NCI-H146 treated with DMSO at 0.1 percent for 48 hours (cell line): ENCODE measurements around the gene FUT8.
A peak's percentile ranks its signal among the peaks of the same experiment; 100 is the strongest.
"Not testable (repeated sequence)": the region's sequence is repeated elsewhere in the genome, so short reads cannot be mapped to it uniquely, and the experiment has no call there.

Source experiments
- DNase-seq: peaks from one replicate; lab custom pipeline; 2025; ENCODE audit not compliant: unreplicated experiment; lab: John Stamatoyannopoulos, UW

Gene FUT8

DNA sequence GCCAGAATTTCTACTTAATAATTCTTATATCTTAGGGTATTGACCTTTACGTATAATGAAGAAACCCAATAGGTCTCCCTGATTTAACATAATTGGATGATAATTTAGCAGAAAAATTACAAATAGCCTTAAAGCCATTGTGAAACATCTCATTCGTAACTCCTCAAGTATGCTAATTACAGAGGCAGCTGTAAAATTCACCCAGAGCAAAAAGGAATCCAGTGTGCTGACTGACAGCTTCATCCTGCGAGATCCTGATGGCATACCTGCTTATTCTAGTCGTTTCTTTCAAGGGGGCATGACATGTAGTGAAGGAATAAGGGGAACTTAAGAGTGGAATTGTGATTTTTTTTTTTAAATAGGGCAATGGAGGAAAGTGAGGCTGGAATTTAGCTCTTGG is 291.5 kb downstream of the FUT8 start:
- no peak for DNase-seq

DNA sequence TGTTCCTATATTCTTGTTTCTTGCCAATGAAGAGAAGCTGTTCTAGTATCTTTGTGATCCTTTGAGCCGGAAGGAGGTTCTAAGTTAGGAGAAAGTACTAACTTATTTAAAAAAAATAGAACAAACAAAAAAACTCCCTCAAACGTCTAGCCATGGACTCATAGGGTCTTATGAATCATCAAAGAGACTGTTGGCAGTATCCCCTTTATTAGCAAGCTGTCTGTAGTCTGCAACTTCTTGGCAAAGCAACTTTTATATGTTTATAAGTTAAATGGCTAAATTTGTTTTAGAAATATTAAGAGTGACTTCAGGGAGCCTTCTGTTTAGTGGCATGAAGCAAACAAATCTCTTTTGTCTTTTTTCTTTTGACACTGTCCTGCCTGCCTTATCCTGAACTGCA is 291.9 kb downstream of the FUT8 start:
- DNase-seq = no peak

DNA sequence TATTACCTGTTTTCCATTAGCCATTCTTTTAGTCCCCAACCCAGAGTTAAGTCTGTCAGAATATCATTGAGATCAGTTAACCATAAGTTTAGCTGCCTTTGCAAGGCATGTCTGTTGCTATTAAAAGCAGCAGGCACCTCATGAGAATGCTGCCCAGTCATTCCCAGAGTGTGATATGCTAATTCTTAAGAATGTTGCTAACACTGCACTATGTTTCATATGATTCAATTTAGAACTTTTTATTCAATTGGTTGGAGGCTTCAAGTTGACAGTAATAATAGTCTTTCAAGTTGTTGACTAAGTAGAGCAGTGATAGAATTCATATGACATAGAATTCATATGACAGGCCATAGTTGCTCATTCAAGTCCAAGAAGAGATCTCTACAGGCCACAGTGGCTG is 292.3 kb downstream of the FUT8 start:
- DNase-seq = no peak

DNA sequence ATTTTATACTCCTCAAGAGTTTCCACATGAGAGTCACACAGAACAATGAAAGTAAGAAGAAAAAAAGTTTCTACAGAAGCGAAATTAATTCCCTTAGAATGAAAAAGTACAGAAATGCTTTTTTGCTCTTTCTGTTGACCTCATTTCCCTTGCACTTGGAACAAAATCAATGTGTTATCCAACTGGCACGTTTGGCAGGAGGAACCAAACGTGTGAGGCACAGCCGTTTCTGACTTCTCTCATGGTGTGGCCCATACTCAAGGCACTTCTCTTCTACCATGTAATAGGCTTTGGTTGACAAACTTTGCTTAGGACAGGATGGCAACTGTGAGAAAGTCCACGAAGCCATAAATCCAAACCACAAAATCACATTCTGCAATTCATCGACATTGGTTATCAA is 297.0 kb downstream of the FUT8 start:
- DNase-seq = no peak

DNA sequence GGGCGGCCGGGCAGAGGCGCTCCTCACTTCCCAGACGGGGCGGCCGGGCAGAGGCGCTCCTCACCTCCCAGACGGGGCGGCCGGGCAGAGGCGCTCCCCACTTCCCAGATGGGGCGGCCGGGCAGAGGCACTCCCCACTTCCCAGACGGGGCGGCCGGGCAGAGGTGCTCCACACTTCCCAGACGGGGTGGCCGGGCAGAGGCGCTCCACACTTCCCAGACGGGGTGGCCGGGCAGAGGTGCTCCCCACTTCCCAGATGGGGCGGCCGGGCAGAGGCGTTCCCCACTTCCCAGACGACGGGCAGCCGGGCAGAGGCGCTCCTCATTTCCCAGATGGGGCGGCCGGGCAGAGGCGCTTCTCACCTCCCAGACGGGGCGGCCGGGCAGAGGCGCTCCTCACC is 304.3 kb downstream of the FUT8 start:
- not testable (repeated sequence) for DNase-seq

DNA sequence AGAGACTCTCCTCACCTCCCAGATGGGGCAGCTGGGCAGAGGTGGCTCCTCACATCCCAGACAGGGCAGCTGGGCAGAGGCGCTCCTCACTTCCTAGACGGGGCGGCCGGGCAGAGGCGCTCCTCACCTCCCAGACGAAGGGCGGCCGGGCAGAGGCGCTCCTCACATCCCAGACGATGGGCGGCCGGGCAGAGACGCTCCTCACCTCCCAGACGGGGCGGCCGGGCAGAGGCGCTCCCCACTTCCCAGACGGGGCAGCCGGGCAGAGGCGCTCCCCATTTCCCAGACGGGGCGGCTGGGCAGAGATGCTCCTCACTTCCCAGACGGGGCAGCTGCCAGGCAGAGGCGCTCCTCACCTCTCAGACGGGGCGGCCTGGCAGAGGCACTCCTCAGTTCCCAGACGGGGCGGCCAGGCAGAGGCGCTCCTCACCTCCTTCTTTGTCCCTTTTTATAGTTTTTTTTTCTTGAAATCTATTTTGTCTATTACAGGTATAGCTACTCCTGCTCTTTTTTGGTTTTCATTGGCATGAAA is 304.9 kb downstream of the FUT8 start:
- not testable (repeated sequence) for DNase-seq

DNA sequence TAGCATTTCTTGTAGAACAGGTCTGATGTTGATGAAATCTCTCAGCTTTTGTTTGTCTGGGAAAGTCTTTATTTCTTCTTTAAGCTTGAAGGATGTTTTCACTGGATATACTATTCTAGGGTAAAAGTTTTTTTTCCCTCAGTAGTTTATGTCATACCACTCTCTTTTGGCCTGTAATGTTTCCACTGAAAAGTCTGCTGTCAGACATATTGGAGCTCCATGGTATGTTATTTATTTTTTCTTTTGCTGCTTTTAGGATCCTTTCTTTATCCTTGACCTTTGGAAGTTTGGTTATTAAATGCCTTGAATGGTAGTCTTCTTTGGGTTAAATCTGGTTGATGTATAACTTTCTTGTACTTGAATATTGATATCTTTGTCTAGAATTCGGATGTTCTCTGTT is 306.1 kb downstream of the FUT8 start:
- DNase-seq = no peak

DNA sequence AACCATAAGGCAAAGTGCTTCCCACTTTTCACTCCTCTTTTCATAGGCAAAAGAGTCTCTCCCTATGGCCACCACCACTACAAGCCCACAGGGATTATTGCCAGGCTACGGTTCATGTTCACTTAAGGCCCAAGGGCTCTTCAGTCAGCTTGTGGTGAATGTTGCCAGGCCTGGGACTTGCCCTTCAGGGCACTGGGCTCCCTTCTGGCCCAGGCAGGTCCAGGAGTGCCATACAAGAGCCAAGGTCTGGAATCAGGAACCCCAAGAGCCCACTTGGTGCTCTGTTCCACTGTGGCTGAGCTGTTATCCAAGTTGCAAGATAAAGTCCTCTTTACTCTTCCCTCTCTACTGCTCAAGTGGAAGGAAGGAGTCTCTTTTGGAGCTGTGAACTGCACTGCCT is 307.6 kb downstream of the FUT8 start:
- no peak for DNase-seq

DNA sequence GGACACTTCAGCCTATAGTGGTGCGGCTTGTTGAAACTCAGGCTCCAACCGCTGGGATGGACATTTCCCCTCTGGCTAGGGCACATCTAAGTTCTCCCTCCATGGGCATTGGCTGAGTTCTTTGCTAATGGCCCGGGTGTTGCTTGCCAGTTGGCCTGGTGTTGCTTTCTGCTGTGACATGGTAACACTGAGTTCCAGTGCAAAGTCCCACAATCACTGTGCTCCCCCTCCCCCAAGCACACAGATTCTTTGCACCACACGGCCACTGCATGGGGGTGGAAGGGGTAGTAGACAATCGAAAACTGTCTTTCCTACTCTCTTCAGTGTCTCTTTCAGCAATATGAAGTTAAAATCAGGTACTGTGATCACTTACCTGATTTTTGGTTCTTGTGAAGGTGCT is 308.2 kb downstream of the FUT8 start:
- no peak for DNase-seq

DNA sequence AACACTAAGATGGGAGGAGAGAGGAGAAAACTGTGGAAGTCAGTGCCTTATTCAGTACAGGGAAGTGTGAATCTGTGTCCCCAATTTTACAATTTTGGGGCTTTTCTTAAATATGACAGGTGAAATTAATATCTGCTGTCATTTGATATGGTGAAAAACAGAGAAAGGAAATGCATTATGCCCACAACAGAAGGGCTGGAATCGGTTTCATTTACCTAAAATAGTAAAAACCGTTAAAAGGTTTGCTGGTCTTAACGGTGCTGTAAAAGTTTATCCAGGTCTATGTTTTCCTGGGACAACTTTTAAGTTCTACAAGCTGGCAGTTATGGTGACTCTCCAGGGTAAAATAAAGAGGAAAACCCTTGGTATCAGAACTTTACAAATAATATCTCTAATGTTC is 310.8 kb downstream of the FUT8 start:
- DNase-seq = no peak

DNA sequence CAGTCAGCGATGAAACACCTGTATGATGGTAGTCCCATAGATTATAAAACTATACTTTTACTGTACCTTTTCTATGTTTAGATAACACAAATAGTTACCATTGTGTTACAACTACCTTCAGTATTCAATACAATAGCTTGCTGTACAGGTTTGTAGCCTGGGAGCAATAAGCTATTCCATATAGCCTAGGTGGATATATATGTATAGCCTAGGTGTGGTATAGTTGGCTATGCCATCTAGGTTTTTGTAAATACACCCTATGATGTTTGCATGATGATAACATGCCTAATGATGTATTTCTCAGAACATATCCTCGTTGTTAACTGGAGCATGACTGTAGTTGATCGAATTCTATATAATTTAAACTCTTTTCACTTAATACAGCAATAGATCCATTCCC is 316.1 kb downstream of the FUT8 start:
- DNase-seq = no peak

DNA sequence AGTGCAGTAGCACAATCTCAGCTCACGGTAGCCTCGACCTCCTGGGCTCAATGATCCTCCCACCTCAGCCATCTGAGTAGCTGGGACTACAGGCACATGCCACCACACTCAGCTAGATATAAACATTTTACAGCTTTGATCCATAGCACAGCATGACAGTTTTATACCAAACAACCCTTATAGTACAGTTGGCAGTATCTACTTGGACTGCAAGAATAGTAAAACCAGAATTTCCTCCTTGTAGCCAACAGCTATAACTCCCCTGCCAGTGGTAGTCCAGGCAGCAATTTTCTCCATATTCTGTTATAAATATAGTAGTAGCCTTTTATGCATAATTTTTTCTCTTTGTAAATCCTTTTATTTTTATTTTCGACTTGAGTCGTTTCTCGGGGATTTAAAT is 317.0 kb downstream of the FUT8 start:
- DNase-seq = no peak

DNA sequence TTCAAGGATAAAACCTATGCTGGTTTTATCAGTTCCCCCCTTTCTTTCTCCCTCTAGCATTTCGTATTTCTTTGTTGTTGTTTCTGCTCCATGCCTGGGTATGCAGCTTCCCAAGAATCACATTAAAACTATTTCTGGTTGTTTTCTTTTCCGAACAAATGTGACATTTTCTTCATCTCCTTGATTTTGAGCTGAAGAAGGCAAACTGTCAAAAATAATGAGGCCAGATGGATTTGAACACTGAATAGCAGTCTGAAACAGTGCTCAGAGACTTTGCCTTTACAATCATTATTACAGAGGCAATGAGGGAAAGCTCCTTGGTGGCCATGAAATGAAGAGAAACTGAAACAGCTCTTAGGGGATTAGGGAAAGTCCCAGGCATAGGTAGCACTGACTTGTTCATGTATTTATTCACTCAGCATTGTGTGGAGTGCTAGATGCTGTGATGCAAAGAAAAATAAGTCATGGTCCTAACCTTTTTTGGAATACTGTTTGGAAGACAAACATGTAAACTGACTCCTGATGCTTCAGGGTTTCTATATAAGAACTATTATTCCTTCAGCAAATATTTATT is 319.5 kb downstream of the FUT8 start:
- DNase-seq = no peak

DNA sequence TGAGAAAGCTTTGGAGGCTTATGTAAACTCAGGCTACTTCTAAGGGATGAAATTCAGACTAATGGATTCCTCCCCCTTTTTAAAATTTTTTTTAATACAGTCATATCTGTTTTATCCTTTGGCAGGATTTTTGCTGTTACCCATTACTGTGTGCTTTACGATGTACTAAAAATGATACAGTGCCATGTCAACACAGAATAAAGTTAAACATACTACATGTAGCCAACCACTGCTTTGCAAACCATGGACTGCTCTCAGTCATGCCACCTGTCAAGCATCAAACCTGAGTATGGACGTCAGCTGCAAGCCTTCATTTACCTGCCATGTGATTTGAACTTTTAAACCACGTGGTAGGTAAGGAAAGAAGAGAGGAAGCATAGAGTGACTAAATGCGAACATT is 325.8 kb downstream of the FUT8 start:
- DNase-seq = no peak

DNA sequence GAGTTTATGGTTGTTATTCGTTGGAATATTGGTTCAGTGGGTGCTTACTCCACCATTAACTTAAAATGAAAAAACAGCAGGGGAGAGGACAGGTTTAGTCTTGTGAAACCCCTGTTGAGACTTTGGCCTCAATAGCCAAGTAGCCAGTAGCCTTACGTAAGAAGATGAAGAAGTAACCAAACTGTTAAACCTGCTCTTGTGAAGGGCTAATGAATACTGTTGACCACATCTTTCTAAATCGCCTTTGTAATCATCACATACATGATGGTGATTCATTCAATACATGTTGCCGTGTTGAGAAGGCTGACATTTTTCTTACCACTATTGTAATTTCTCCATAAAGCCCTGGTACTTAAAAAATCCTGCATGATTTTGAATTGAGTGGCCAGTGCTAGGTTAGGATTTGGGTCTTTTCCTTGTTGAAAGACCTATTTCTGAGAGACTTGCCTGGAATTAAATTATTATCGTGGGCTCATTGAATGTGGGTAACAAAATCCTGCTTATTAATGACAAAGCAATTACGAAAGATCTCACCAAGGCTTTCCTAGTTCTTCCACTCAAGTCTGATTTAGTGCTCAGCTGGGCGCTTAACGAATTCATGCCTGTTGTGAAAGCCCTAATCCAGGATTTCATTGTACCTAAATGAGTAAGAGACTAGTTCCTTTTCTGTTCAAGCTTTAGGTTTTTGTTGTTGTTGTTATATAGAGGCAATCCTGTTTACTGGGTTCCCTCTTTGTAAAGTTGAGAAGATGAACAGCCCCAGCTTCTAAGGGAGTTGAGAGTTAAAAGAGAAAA is 333.1 kb downstream of the FUT8 start:
- no peak for DNase-seq

DNA sequence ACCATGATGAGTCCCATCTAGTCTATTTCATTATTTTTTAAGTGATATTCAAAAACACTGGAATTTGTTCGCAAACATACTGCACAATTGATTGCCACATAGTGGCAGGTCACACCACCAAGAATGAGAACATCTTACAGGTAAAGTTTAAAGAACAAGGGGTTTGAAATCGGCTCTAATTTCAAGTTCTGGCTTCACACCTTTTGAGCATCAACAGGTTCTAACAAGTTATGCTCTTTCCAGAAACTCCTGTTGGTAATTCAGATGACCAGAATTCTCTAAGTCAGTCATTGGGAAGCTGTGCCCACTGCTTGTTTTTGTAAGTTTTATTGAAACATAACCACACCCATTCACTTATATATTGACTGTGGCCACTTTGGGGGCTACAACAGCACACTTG is 336.3 kb downstream of the FUT8 start:
- no peak for DNase-seq

DNA sequence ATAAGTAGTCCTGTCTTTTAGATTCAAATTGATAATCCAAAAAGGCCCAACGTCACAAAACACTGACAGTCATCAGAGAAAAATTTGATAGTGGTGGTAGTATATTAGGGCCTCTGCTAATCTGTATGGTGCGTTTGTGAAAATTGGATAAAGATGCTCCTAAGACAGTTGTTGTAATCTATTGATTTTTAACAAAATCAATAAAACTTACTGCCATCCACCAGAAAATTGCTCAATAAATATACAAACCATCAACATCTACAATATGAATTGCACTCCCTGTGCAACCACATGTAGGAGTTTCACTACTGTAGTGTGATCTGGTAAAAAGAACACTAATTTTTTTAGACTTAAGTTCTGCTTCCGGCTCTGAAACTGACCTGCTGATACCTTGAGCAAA is 336.8 kb downstream of the FUT8 start:
- DNase-seq = no peak

DNA sequence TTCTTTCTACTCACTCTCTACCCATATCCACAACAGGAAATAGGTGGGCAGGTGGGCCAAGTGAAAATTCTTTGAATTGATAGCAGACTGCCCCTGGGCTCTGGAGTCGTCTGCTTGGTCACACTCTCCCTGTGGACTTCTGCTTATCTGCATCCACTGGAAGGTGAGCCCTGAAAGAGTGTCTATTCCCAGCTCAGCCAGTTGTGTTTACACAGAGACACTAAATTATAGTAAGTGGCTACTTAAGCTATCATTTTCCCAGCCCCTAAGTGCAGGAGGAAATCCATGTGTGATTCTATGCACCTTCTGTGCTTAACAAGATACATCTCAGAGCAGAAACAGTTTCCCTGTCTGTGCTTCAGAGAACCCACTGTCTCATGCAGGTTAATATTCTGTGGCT is 338.4 kb downstream of the FUT8 start:
- DNase-seq = peak; percentile 57

DNA sequence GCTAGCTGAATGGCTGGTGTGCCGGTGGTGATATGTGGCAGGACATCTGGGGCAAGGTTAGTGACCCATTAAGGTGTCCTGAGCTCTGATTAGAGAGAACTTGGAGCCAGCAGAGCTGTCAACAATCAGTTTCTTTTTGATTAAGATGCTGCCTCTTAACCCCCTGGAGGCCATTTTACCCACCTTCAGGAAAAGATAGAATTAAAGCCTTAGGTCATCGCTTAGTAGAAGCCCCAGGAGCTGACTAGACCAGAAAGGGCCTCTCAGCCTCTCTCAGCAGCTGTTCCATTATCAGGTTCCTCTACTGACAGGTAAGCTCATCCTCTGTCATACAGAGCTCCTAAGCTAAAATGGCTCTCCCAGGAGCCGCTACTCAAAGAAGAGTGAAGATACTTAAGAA is 339.0 kb downstream of the FUT8 start:
- no peak for DNase-seq

DNA sequence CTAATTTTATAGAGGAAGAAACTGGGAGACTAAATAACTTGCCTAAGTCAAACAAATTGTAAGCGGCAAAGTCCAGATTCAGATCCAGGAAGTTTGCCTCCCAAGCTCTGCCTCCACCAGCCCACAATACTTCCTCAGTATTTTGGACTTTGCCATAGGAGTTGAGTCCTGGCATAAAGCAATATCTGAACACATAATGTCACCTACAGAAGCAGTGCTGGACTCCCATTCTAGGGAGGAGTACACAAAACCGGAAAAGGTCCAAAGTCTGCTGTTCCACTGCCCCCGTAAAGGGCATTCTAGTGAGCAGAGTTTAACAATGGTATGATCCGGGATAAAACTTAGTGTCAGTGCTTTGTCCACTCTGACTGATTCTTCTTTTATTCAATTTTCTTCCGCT is 340.5 kb downstream of the FUT8 start:
- no peak for DNase-seq

DNA sequence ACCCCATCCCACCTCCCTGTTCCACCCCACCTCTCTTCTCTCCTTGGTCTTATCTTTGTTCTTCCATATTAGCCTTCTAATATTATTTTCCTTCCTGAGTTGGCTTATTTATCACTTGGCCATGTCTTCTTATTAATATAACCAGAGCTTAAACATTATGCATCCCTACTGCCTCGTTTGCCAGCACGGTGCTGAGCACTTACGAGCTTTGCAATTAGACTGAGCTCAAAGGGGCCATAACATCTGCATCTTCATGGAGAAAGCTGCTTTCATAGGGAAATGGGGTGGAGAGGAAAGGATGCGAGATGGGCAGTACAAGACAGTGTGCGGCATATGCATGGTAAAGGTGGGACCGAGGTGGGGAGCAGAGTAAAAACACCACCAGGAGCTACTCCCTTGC is 342.8 kb downstream of the FUT8 start:
- no peak for DNase-seq

DNA sequence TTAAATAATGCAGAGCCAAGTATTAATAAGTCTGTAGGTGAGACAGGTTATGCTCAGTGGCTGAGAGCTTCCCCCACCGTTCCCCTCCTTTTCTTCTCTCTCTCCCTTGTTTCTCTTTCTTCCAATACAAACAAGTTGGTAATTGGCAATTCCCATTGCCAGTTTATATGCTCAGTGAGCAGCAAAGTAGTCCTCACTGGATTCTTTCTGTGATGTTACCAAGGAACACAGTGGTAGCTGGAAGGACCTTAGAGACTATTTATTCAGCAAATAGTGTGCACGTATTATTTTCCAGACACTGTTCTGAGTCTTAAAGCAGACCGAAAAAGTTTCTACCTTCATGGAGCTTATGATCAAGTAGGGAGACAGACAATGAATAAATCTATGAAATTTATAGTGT is 344.4 kb downstream of the FUT8 start:
- DNase-seq = no peak

DNA sequence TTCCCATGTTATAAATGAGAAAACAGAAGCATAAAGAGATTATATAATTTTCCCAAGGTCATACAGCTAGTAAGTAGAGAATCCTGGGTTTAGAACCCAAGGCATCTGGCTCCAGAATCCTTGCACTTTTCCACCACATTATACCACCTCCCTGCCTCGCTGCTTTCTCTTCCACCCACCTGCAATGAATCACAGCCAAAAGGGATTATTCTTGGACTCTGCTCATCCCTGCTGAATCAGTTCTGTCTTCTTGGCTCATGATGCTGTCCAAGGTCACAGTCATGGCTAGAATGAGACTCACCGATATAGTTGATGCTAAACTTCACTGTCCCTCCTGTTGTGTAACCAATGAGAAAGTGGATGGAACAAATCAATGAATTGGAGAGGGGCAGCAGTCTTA is 356.6 kb downstream of the FUT8 start:
- DNase-seq = no peak
